MM.1S (cell line): ENCODE results near the gene MITF.

Experiments used
- DNase-seq: peaks from one replicate; pipeline ENCODE4 v3.0.0-alpha.2; 2015
- H2AFZ ChIP-seq: fragments of 300-600 bp; sonication (generic); 2 replicates; pipeline ENCODE4 v1.6.0; 2016; ENCODE audit warnings: antibody characterized with exemption, low read length
- H3F3A ChIP-seq: fragments of 300-600 bp; sonication (generic); 2 replicates; pipeline ENCODE4 v1.6.1; 2016; ENCODE audit warnings: mild to moderate bottlenecking, antibody characterized with exemption, low read length, moderate library complexity, mixed read lengths; ENCODE audit not compliant: insufficient read depth
- H3K27ac ChIP-seq: fragments of 300-600 bp; sonication (generic); 2 replicates; pipeline ENCODE4 v1.5.1; 2016; ENCODE audit warnings: mild to moderate bottlenecking, low read length
- H3K27me3 ChIP-seq: fragments of 300-600 bp; sonication (generic); replicated peaks from 2 replicates; pipeline ENCODE4 v1.6.0; 2016; ENCODE audit warnings: low read length; ENCODE audit not compliant: insufficient read depth
- H3K36me3 ChIP-seq: fragments of 300-600 bp; sonication (generic); replicated peaks from 2 replicates; pipeline ENCODE4 v1.6.1; 2016; ENCODE audit warnings: mild to moderate bottlenecking, low read length, mixed read lengths; ENCODE audit not compliant: insufficient read depth
- H3K4me1 ChIP-seq: fragments of 300-600 bp; sonication (generic); 2 replicates; pipeline ENCODE4 v1.6.1; 2016; ENCODE audit warnings: low read length, mixed read lengths
- H3K4me2 ChIP-seq: fragments of 300-600 bp; sonication (generic); 2 replicates; pipeline ENCODE4 v1.6.0; 2016; ENCODE audit warnings: low read depth, low read length
- H3K4me3 ChIP-seq: fragments of 300-600 bp; sonication (generic); 2 replicates; pipeline ENCODE4 v1.5.1; 2016; ENCODE audit warnings: low read length, mixed read lengths
- H3K79me2 ChIP-seq: fragments of 300-600 bp; sonication (generic); 2 replicates; pipeline ENCODE4 v1.6.1; 2016; ENCODE audit warnings: mixed run types, low read length, mixed read lengths
- H3K9ac ChIP-seq: fragments of 300-600 bp; sonication (generic); 2 replicates; pipeline ENCODE4 v1.6.1; 2016; ENCODE audit warnings: low read length, mixed read lengths
- H3K9me2 ChIP-seq: fragments of 300-600 bp; sonication (generic); replicated peaks from 2 replicates; pipeline ENCODE4 v1.6.1; 2016; ENCODE audit warnings: mild to moderate bottlenecking, low read length, mixed read lengths; ENCODE audit not compliant: insufficient read depth
- H3K9me3 ChIP-seq: fragments of 300-600 bp; sonication (generic); replicated peaks from 2 replicates; pipeline ENCODE4 v1.6.1; 2016; ENCODE audit warnings: mild to moderate bottlenecking, low read length, mixed read lengths; ENCODE audit not compliant: insufficient read depth
- H4K20me1 ChIP-seq: fragments of 300-600 bp; sonication (generic); 2 replicates; pipeline ENCODE4 v1.6.1; 2016; ENCODE audit warnings: mild to moderate bottlenecking, low read length, moderate library complexity, mixed read lengths; ENCODE audit not compliant: insufficient read depth
- EZH2 ChIP-seq: fragments of 300-600 bp; sonication (generic); optimal IDR thresholded peaks from 2 replicates; pipeline ENCODE3; 2017; ENCODE audit warnings: low read depth, mild to moderate bottlenecking, antibody characterized with exemption, low read length, mixed read lengths
- EZH2phosphoT487 ChIP-seq: fragments of 300-600 bp; sonication (generic); IDR thresholded peaks from 2 replicates; pipeline ENCODE4 v1.6.1; 2018; ENCODE audit warnings: antibody characterized with exemption, low read length
- TF ChIP-seq, protein P1 (sequence below): fragments of 300-600 bp; sonication (generic); IDR thresholded peaks from 2 replicates; pipeline ENCODE4 v1.5.1; 2016; ENCODE audit warnings: antibody characterized with exemption, low read length, mixed read lengths

MITF gene

DNA sequence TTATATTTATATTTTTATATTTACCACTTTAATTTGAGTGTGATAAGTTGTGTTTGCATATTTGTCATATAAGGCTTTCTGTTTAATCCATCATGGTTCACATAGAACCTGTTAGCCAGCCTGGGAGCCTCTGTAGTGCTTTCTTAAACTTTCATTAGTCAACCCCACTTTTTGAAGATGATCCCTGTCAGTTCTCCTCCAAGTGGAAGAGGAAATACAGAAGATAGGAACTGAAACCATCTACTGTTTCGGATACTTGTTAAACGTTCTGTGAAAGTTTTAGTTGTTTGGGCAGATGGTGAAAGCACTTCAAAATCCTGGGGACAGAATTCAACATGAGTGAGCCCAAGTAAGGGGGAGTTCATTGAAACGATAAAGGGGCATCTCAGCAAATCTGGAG, 255.7 kb downstream of the MITF start:
- no peak for TF ChIP-seq EZH2
- TF ChIP-seq EZH2phosphoT487, result no peak
- TF ChIP-seq, protein P1, sequence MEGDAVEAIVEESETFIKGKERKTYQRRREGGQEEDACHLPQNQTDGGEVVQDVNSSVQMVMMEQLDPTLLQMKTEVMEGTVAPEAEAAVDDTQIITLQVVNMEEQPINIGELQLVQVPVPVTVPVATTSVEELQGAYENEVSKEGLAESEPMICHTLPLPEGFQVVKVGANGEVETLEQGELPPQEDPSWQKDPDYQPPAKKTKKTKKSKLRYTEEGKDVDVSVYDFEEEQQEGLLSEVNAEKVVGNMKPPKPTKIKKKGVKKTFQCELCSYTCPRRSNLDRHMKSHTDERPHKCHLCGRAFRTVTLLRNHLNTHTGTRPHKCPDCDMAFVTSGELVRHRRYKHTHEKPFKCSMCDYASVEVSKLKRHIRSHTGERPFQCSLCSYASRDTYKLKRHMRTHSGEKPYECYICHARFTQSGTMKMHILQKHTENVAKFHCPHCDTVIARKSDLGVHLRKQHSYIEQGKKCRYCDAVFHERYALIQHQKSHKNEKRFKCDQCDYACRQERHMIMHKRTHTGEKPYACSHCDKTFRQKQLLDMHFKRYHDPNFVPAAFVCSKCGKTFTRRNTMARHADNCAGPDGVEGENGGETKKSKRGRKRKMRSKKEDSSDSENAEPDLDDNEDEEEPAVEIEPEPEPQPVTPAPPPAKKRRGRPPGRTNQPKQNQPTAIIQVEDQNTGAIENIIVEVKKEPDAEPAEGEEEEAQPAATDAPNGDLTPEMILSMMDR, result no peak

DNA sequence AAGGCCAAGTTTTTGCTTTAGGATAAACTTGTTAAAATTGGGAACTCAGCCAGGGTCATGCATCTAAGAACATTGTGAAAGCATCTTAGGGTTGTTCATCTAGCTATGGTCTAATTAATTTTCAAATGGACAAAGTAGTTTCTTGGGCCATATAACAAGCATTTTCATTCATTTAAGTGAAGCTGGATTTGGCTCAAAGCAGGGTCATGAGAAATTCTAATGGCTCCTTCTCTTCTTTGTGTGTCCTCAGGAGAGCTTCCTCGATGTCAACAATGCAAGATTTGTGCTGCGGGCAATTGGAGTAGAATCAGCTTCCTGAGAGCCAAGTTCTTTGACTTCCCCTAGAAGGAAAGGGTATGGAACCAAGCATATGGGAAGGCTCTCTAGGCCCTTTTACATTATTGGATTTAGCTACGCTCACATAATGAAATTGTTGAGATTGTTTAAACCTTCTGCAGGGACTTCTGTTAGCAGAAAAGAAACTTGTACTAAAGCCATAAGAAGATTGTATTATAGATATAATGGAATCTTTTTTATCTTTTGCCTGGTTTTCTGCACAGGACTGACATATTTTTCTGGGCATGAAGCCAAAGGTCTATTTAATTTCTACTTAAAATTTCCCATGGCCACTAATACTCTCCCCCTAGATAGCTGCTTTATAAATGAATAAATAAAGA, 258.5 kb downstream of the MITF start:
- Histone ChIP-seq H3K4me3 (no peak overlapping the region), H3K36me3 (no peaks in the 10 kb centered on the region), H3K9me3 (no peaks in the 10 kb centered on the region), H3F3A (no peaks in the 10 kb centered on the region), H3K9ac (no peak overlapping the region), H3K9me2 (no peaks in the 10 kb centered on the region), H3K4me1 (no peaks in the 10 kb centered on the region), H3K79me2 (no peaks in the 10 kb centered on the region), H4K20me1 (no peaks in the 10 kb centered on the region), H3K27me3 (no peaks in the 10 kb centered on the region), H3K27ac (no peak overlapping the region), H2AFZ (no peak overlapping the region), H3K4me2 (no peak overlapping the region)
- DNase-seq, result no peak
- no peak for TF ChIP-seq EZH2

More for the DNA sequence above, 255.7 kb downstream of the MITF start:
- Histone ChIP-seq H3K4me2 (no peak overlapping the region), H2AFZ (no peak overlapping the region), H3K27ac (no peak overlapping the region), H3K9ac (no peak overlapping the region), H3K9me3 (no peaks in the 10 kb centered on the region), H4K20me1 (no peaks in the 10 kb centered on the region), H3K4me3 (no peak overlapping the region), H3K36me3 (no peaks in the 10 kb centered on the region), H3K4me1 (no peaks in the 10 kb centered on the region), H3F3A (no peaks in the 10 kb centered on the region), H3K27me3 (no peaks in the 10 kb centered on the region), H3K79me2 (no peaks in the 10 kb centered on the region), H3K9me2 (no peaks in the 10 kb centered on the region)
- DNase-seq, result no peak

DNA sequence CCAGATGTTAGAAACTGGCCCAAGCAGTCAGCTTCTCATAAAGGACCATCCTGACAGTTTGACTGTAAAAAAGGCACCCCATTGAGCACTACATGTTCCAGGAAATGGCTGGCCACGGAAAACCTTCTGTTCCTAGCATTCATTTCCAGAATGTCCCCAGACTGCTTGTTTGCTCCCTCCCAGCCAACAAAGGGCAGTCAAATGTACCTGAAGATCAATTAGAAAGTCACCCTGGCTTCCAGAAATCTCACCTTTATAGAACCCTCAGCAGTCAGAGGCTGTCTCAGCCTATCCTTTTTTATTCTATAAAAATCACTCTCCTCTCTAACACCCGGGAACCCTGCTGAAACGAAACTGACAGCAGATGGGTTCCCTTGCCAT, 259.5 kb downstream of the MITF start:
- no peaks in the 10 kb centered on the region for H3F3A ChIP-seq
- H3K9me3 ChIP-seq, result no peaks in the 10 kb centered on the region
- H3K4me1 ChIP-seq, result no peaks in the 10 kb centered on the region
- no peak overlapping the region for H3K9ac ChIP-seq
- H3K79me2 ChIP-seq, result no peaks in the 10 kb centered on the region
- no peak overlapping the region for H3K4me2 ChIP-seq
- no peak overlapping the region for H3K4me3 ChIP-seq
- H3K9me2 ChIP-seq, result no peaks in the 10 kb centered on the region
- H3K36me3 ChIP-seq, result no peaks in the 10 kb centered on the region
- no peak overlapping the region for H3K27ac ChIP-seq
- H4K20me1 ChIP-seq, result no peaks in the 10 kb centered on the region
- TF ChIP-seq EZH2phosphoT487 (no peak), EZH2 (no peak)
- TF ChIP-seq, protein P1, result no peak
- H2AFZ ChIP-seq, result no peak overlapping the region
- no peaks in the 10 kb centered on the region for H3K27me3 ChIP-seq
- DNase-seq, result no peak

DNA sequence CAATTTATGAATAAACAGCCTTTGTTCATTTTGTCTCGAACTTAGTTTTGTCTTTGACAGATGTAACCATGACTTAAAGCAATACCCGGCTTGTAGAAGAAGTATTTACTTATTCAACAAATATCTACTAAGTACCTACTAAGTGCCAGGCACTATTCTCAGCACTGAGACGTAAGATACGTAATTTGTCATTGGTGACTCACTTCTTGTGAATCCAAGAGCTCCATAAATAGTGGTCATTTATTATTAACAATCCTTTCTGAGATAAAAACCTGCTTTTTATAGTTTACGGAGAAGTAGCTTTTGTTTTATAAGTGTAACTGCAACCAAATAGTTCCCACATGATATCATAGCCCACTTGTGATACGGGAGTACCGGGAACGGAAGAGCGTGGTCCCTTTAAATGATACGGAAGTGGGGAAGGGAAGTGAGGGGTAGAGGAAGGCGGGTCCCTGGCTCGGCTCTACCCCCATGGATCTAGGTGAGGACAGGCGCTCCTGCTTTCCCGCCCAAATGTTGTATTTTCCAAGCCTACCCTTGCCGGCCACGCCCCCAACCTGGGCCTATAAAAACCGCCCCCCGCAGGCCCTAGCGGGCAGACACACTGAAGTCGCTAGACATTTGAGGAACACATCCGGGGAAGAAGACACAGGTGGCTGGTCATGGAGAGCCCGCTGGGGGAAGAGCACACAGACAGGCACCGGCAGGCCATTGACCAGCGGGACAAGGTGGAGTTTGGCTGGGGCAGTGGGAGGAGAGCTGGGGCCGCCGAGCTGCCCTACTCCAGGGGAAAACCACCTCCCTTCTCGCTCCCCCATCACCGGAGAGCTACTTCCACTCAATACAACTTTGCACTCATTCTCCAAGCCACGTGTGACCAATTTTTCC, 260.1 kb downstream of the MITF start, which contains the start of gene SAMMSON:
TSS of gene SAMMSON (plus strand) at position 594 of the 888 bp plus-strand sequence.
- Histone ChIP-seq H4K20me1 (no peaks in the 10 kb centered on the region), H3K27ac (no peak within 1 kb of the TSS), H3K27me3 (no peaks in the 10 kb centered on the region), H3K9me2 (no peaks in the 10 kb centered on the region), H3K9me3 (no peaks in the 10 kb centered on the region), H3K79me2 (no peaks in the 10 kb centered on the region), H2AFZ (no peak within 1 kb of the TSS), H3K4me2 (no peak within 1 kb of the TSS), H3K9ac (no peak within 1 kb of the TSS), H3F3A (no peaks in the 10 kb centered on the region), H3K4me1 (no peaks in the 10 kb centered on the region), H3K4me3 (no peak within 1 kb of the TSS), H3K36me3 (no peaks in the 10 kb centered on the region)
- no peak for DNase-seq
- TF ChIP-seq EZH2phosphoT487, result no peak
- TF ChIP-seq, protein P1, result no peak
- no peak for TF ChIP-seq EZH2
